RWPE1 (cell line): ENCODE data around the gene OR1F1.
"Not testable (repeated sequence)": the region's sequence is repeated elsewhere in the genome, so short reads cannot be mapped to it uniquely, and the experiment has no call there.

ENCODE experiments used
- CTCF ChIA-PET: fragments of 350-600 bp; sonication (Branson Sonifier 250); formaldehyde crosslinking; extraction: SDS; loops from one replicate; lab custom pipeline; 2021; lab: Yijun Ruan, JAX
- POLR2A ChIA-PET: fragments of 400-600 bp; formaldehyde crosslinking; extraction: SDS; loops from one replicate; lab custom pipeline; 2020; ENCODE audit warnings: antibody characterized with exemption; ENCODE audit not compliant: low non-redundant PET; lab: Yijun Ruan, JAX
- DNase-seq: peaks from one replicate; pipeline ENCODE4 v3.0.0; 2012; ENCODE audit warnings: low spot score
- H3K27ac ChIP-seq: fragments of 450-650 bp; 2 replicates; pipeline ENCODE4 v1.5.1; 2017
- CTCF ChIP-seq: fragments of 450-650 bp; conservative IDR thresholded peaks from 2 replicates; pipeline ENCODE4 v1.5.1; 2017; ENCODE audit warnings: low read depth, mild to moderate bottlenecking

Gene OR1F1

GRCh38 chr16:3195975-3196374 lies 8.0 kb downstream of the OR1F1 start:
- no peak for DNase-seq
- no peak for TF ChIP-seq CTCF
- CTCF ChIA-PET, result no interaction called here
- POLR2A ChIA-PET, result no interaction called here
- H3K27ac ChIP-seq, result no peak overlapping the region

GRCh38 chr16:3197694-3198333 lies 9.8 kb downstream of the OR1F1 start:
- H3K27ac ChIP-seq, POLR2A ChIA-PET, CTCF ChIA-PET, DNase-seq: not testable (repeated sequence)

GRCh38 chr16:3198334-3199072 lies 10.5 kb downstream of the OR1F1 start:
- DNase-seq, result no peak
- POLR2A ChIA-PET, result no interaction called here
- TF ChIP-seq CTCF, result no peak
- CTCF ChIA-PET, result no interaction called here
- H3K27ac ChIP-seq, result no peak overlapping the region

- no peak overlapping the region for H3K27ac ChIP-seq
- DNase-seq, result no peak
- POLR2A ChIA-PET, result no interaction called here
- CTCF ChIA-PET, result interaction anchor here (0.6 kb wide), 1 partner anchor 199 kb away, joined by 7 read pairs; no protein-coding TSS in a partner anchor
- TF ChIP-seq CTCF, result no peak
These were observed 15.0 kb downstream of the OR1F1 start for GRCh38 chr16:3202903-3203539.

- POLR2A ChIA-PET, CTCF ChIA-PET, H3K27ac ChIP-seq: not testable (repeated sequence)
These were observed 17.9 kb downstream of the OR1F1 start for GRCh38 chr16:3205939-3206338.

GRCh38 chr16:3207086-3207953 lies 19.3 kb downstream of the OR1F1 start:
- CTCF ChIA-PET, result interaction anchor here (0.6 kb wide), 1 partner anchor 510 kb away, joined by 3 read pairs; the partner anchor contains the start of gene TRAP1

More at GRCh38 chr16:3205939-3206338, 17.9 kb downstream of the OR1F1 start:
- not testable (repeated sequence) for DNase-seq

More at GRCh38 chr16:3207086-3207953, 19.3 kb downstream of the OR1F1 start:
- no peak for DNase-seq
- H3K27ac ChIP-seq, result no peak overlapping the region
- no peak for TF ChIP-seq CTCF
- POLR2A ChIA-PET, result no interaction called here
